Measurements from ENCODE around the gene ACTL6B. TPM values are rescaled to one million over a fixed set of nuclear protein-coding genes. Genes with fewer than 3 reads are reported as not detected.

Gene ACTL6B
- total and polyA plus RNA-seq, 2 donors (not counting 3 experiments of a cell fraction or from before 2014, with no cell fraction given), result not detected

- POLR2A ChIA-PET, result interaction anchor here (0.6 kb wide), 1 partner anchor 131 kb away, joined by 4 read pairs; no protein-coding TSS in a partner anchor
- intact Hi-C loops (cut with micrococcal nuclease), result no loop called here
- H3K36me3 ChIP-seq (ENCODE audit: control insufficient read depth in 2 of 2, extremely low read depth in 1 of 2, insufficient read depth in 2 of 2, low read length in 2 of 2), result peaks cover 7 to 70% of the 10 kb centered on the region in 2 experiments
Measured at GRCh38 chr7:100685631-100686145, 29.4 kb upstream of the ACTL6B start.

GRCh38 chr7:100685049-100685605, 28.9 kb upstream of the ACTL6B start:
- FAIRE-seq, result no peak
- intact Hi-C loops (cut with micrococcal nuclease), result no loop called here
- POLR2A ChIA-PET, result no interaction called here

More at GRCh38 chr7:100685631-100686145, 29.4 kb upstream of the ACTL6B start:
- H4K20me1 ChIP-seq (replicated peaks; ENCODE audit: control insufficient read depth, extremely low read depth, insufficient read depth, low read length), result no peaks in the 10 kb centered on the region
- H3K27ac ChIP-seq (ENCODE audit: insufficient read depth, low read depth, low read length), result no peak overlapping the region
- no peak overlapping the region for H3K4me3 ChIP-seq (replicated peaks in 1 of 3; ENCODE audit: insufficient read depth in 1 of 3, low read depth in 1 of 3, low read length in 3 of 3)
- no peaks in the 10 kb centered on the region for H3K4me1 ChIP-seq (ENCODE audit: control insufficient read depth, extremely low read depth, insufficient read depth, low read length)
- H3K9me1 ChIP-seq (replicated peaks; ENCODE audit: control insufficient read depth, extremely low read depth, insufficient read depth, low read length), result no peaks in the 10 kb centered on the region
- H3K79me2 ChIP-seq (ENCODE audit: control insufficient read depth, insufficient read depth, low read length), result peaks cover 19% of the 10 kb centered on the region
- no peak overlapping the region for H3K4me2 ChIP-seq (ENCODE audit: insufficient read depth, low read length)
- H3K9ac ChIP-seq (replicated peaks; ENCODE audit: extremely low read depth, insufficient read depth, low read length), result no peak overlapping the region
- no peaks in the 10 kb centered on the region for H3K27me3 ChIP-seq (ENCODE audit: control insufficient read depth in 2 of 2, insufficient read depth in 2 of 2, low read length in 2 of 2)
- H2AFZ ChIP-seq (ENCODE audit: low read depth, low read length), result no peak overlapping the region
- dilution Hi-C loops (cut with MboI; ENCODE audit: extremely low pct_ligation_motif_present, low sequenced_read_pairs), result no loop called here
- CTCF ChIA-PET, result interaction anchor here (0.9 kb wide), 1 partner anchor 20 kb away, joined by 4 read pairs; the partner anchor contains the start of gene POP7
- BruUV-seq (replicated peaks), result no TSS peak
- H3K9me3 ChIP-seq (replicated peaks; ENCODE audit: control insufficient read depth, insufficient read depth, low read length), result no peaks in the 10 kb centered on the region
- DNase-seq (ENCODE audit: low read depth, low spot score) (no peak), FAIRE-seq (no peak)
- no peak for TF ChIP-seq MYC (IDR thresholded peaks at IDR 0.05; ENCODE audit: low read depth, low read length)

More at GRCh38 chr7:100685049-100685605, 28.9 kb upstream of the ACTL6B start:
- no peaks in the 10 kb centered on the region for H3K4me1 ChIP-seq (ENCODE audit: control insufficient read depth, extremely low read depth, insufficient read depth, low read length)
- DNase-seq (ENCODE audit: low read depth, low spot score), result no peak
- H3K9me3 ChIP-seq (replicated peaks; ENCODE audit: control insufficient read depth, insufficient read depth, low read length), result no peaks in the 10 kb centered on the region
- no peaks in the 10 kb centered on the region for H3K27me3 ChIP-seq (ENCODE audit: control insufficient read depth in 2 of 2, insufficient read depth in 2 of 2, low read length in 2 of 2)
- dilution Hi-C loops (cut with MboI; ENCODE audit: extremely low pct_ligation_motif_present, low sequenced_read_pairs), result no loop called here
- TF ChIP-seq POLR2A (IDR thresholded peaks at IDR 0.05; ENCODE audit: low read depth, low read length) (no peak), POLR2AphosphoS5 (IDR thresholded peaks at IDR 0.05; ENCODE audit: insufficient read depth, low read depth, low read length) (no peak), EZH2 (IDR thresholded peaks at IDR 0.05; ENCODE audit: borderline replicate concordance, low read depth, low read length, severe bottlenecking) (no peak), FOS (IDR thresholded peaks at IDR 0.05; ENCODE audit: borderline replicate concordance, insufficient read depth, low read length) (no peak), GATA2 (IDR thresholded peaks at IDR 0.05; ENCODE audit: insufficient read depth, insufficient read length, low read depth, low read length) (no peak), MAX (IDR thresholded peaks at IDR 0.05; ENCODE audit: insufficient read depth, insufficient read length) (no peak), MYC (IDR thresholded peaks at IDR 0.05; ENCODE audit: low read depth, low read length) (no peak), JUN (IDR thresholded peaks at IDR 0.05; ENCODE audit: borderline replicate concordance, insufficient read depth, insufficient read length, low read depth) (no peak)
- TF ChIP-seq, protein P1, sequence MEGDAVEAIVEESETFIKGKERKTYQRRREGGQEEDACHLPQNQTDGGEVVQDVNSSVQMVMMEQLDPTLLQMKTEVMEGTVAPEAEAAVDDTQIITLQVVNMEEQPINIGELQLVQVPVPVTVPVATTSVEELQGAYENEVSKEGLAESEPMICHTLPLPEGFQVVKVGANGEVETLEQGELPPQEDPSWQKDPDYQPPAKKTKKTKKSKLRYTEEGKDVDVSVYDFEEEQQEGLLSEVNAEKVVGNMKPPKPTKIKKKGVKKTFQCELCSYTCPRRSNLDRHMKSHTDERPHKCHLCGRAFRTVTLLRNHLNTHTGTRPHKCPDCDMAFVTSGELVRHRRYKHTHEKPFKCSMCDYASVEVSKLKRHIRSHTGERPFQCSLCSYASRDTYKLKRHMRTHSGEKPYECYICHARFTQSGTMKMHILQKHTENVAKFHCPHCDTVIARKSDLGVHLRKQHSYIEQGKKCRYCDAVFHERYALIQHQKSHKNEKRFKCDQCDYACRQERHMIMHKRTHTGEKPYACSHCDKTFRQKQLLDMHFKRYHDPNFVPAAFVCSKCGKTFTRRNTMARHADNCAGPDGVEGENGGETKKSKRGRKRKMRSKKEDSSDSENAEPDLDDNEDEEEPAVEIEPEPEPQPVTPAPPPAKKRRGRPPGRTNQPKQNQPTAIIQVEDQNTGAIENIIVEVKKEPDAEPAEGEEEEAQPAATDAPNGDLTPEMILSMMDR (IDR thresholded peaks at IDR 0.05; ENCODE audit: extremely low read depth in 1 of 2, insufficient read depth in 1 of 2, low read depth in 1 of 2, low read length in 2 of 2), result no peak
- CTCF ChIA-PET, result interaction anchor here (0.9 to 7.0 kb wide), 3 partner anchors 6 to 20 kb away, joined by 3 to 60 read pairs (median 4); partner anchors contain the start of gene POP7
- no peak overlapping the region for H3K4me2 ChIP-seq (ENCODE audit: insufficient read depth, low read length)
- no peak overlapping the region for H3K4me3 ChIP-seq (replicated peaks in 1 of 3; ENCODE audit: insufficient read depth in 1 of 3, low read depth in 1 of 3, low read length in 3 of 3)
- peaks cover 9 to 74% of the 10 kb centered on the region in 2 experiments for H3K36me3 ChIP-seq (ENCODE audit: control insufficient read depth in 2 of 2, extremely low read depth in 1 of 2, insufficient read depth in 2 of 2, low read length in 2 of 2)
- no TSS peak for BruUV-seq (replicated peaks)
- H4K20me1 ChIP-seq (replicated peaks; ENCODE audit: control insufficient read depth, extremely low read depth, insufficient read depth, low read length), result no peaks in the 10 kb centered on the region
- H2AFZ ChIP-seq (ENCODE audit: low read depth, low read length), result no peak overlapping the region
- H3K9me1 ChIP-seq (replicated peaks; ENCODE audit: control insufficient read depth, extremely low read depth, insufficient read depth, low read length), result no peaks in the 10 kb centered on the region
- H3K27ac ChIP-seq (ENCODE audit: insufficient read depth, low read depth, low read length), result no peak overlapping the region
- peaks cover 16% of the 10 kb centered on the region for H3K79me2 ChIP-seq (ENCODE audit: control insufficient read depth, insufficient read depth, low read length)
- H3K9ac ChIP-seq (replicated peaks; ENCODE audit: extremely low read depth, insufficient read depth, low read length), result no peak overlapping the region
